HCEC 1CT (cell line): ENCODE measurements around the gene FBH1.
"Not testable (repeated sequence)": the region's sequence is repeated elsewhere in the genome, so short reads cannot be mapped to it uniquely, and the experiment has no call there.

ENCODE experiments used
- DNase-seq: peaks from one replicate; pipeline ENCODE4 v3.0.0-alpha.2; 2017

FBH1 gene

GRCh38 chr10:5905854-5906507, 15.9 kb downstream of the FBH1 start:
- DNase-seq: no peak

GRCh38 chr10:5906651-5907050, 16.6 kb downstream of the FBH1 start:
- no peak for DNase-seq

- DNase-seq: not testable (repeated sequence)
These were observed 18.6 kb downstream of the FBH1 start for GRCh38 chr10:5908676-5909075.

GRCh38 chr10:5910323-5911100, 20.5 kb downstream of the FBH1 start:
- DNase-seq: peak; percentile 20

GRCh38 chr10:5911670-5912069, 21.6 kb downstream of the FBH1 start:
- no peak for DNase-seq

- no peak for DNase-seq
These were observed 23.7 kb downstream of the FBH1 start for GRCh38 chr10:5913736-5914135.

GRCh38 chr10:5915451-5915850, 25.4 kb downstream of the FBH1 start:
- no peak for DNase-seq

GRCh38 chr10:5917305-5917704, 27.3 kb downstream of the FBH1 start:
- no peak for DNase-seq

GRCh38 chr10:5918763-5919162, 28.7 kb downstream of the FBH1 start:
- no peak for DNase-seq

GRCh38 chr10:5919568-5919967, 29.5 kb downstream of the FBH1 start:
- DNase-seq: no peak

GRCh38 chr10:5921746-5922145, 31.7 kb downstream of the FBH1 start:
- DNase-seq: no peak

- no peak for DNase-seq
These were observed 34.8 kb downstream of the FBH1 start for GRCh38 chr10:5924889-5925288.

GRCh38 chr10:5927306-5927705, 37.3 kb downstream of the FBH1 start:
- peak; percentile 76 for DNase-seq

- no peak for DNase-seq
These were observed 39.4 kb downstream of the FBH1 start for GRCh38 chr10:5929442-5929841.

- no peak for DNase-seq
These were observed 40.2 kb downstream of the FBH1 start for GRCh38 chr10:5930272-5930671.

- no peak for DNase-seq
These were observed 42.3 kb downstream of the FBH1 start for GRCh38 chr10:5932345-5932744.

GRCh38 chr10:5933909-5934546, 44.0 kb downstream of the FBH1 start:
- DNase-seq: no peak

GRCh38 chr10:5935628-5936027, 45.6 kb downstream of the FBH1 start:
- DNase-seq: no peak

- no peak for DNase-seq
These were observed 47.0 kb downstream of the FBH1 start for GRCh38 chr10:5937016-5937415.

- no peak for DNase-seq
These were observed 48.2 kb downstream of the FBH1 start for GRCh38 chr10:5938291-5938690.

- no peak for DNase-seq
These were observed 50.8 kb downstream of the FBH1 start for GRCh38 chr10:5940807-5941218.

- no peak for DNase-seq
These were observed 51.5 kb downstream of the FBH1 start for GRCh38 chr10:5941579-5941978.

GRCh38 chr10:5942001-5942400, 52.0 kb downstream of the FBH1 start:
- DNase-seq: no peak

- DNase-seq: no peak
These were observed 52.4 kb downstream of the FBH1 start for GRCh38 chr10:5942474-5942873.
